ENCODE measurements around the gene CDC20.

The CDC20 gene

DNA sequence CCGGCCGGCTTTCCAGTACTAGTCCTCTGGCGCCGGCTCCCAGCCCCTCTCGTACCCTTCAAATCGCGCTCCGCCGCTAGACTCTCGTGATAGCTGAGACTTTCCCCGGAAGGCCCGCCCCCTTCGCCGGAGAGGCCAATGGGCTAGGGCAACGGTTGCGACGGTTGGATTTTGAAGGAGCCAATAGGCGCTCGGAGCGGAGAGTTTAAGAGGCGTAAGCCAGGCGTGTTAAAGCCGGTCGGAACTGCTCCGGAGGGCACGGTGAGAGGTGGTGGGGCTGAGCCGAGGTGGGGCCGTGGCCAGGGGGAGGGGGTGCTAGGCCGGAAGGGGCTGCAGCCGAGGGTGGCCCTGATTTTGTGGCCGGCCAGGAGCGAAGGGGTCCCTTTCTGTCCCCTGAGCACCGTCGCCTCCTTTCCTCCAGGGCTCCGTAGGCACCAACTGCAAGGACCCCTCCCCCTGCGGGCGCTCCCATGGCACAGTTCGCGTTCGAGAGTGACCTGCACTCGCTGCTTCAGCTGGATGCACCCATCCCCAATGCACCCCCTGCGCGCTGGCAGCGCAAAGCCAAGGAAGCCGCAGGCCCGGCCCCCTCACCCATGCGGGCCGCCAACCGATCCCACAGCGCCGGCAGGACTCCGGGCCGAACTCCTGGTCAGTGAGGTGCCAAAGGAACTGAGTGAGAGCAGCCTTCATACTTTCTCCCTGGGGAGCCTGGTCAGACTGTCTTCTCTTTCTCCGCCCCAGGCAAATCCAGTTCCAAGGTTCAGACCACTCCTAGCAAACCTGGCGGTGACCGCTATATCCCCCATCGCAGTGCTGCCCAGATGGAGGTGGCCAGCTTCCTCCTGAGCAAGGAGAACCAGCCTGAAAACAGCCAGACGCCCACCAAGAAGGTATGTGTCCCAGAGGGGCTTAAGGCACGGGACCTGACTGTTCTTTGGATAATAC, at the start of gene CDC20:
Gene CDC20 (plus strand): TSS at position 236 of the 948 bp plus-strand sequence. CDS start 235 bp downstream, at position 471.
- peak; percentile 98 for DNase-seq

DNA sequence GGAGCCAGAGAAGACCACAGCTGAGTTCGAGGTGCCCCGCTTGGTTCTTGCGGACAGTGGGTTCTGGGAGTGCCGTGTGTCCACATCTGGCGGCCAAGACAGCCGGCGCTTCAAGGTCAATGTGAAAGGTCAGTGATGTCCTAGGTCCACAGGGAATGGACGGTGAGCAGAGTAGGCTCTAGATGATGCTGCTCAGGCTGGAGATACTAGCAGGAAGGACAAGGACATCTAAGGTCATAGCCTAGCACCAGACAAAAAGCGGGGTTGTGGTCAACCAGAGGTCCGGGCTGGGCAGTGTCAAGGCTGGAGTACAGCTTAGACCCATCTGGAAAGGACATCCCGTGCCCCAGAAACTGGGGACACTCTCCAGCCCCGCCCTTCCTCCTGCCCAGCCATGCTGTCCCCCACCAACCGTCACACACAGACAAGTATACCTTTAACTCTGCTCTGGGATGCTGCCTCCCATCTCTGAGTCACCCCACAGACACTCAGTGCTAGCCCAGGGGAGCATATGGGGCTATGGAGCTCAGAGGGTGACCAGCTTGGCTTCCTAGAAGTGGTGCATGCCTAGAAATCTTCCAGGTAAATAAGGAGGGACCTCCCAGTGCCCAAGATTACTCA, 49.3 kb upstream of the CDC20 start:
- no peak for DNase-seq

GRCh38 chr1:43311521-43311920, 47.3 kb upstream of the CDC20 start:
- DNase-seq = no peak

GRCh38 chr1:43312212-43312623, 46.6 kb upstream of the CDC20 start:
- DNase-seq = no peak

- no peak for DNase-seq
Observed at GRCh38 chr1:43312663-43313515, 45.9 kb upstream of the CDC20 start.

DNA sequence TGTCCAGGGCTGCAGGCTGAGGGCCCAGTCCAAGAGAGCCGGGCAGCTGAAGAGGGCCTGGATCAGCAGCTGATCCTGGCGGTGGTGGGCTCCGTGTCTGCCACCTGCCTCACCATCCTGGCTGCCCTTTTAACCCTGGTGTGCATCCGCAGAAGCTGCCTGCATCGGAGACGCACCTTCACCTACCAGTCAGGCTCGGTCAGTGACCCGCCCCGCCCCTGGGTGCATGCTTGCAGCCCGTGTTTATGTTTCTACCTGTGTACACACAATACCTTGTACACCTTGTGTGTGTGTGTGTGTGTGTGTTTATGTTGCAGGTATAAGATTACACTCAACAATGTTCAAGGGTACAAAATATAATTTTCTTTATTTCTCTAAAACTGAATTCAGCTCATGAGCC, 45.0 kb upstream of the CDC20 start:
- DNase-seq = no peak

- no peak for DNase-seq
Observed at GRCh38 chr1:43314233-43314632, 44.5 kb upstream of the CDC20 start.

DNA sequence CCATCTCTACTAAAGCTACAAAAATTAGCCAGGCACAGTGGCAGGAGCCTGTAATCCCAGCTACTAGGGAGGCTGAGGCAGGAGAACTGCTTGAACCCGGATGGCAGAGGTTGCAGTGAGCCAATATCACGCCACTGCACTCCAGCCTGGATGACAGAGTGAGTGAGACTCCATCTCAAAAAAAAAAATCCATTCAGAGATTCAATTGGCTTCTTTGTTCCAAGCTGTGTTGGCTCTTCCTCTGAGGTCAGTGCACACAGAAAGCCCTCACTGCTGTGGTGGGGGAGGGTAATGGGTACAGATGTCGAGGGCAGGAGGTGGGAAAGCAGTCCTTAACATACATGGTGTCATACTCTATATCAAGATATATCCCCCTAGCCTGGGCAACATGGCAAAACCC, 43.3 kb upstream of the CDC20 start:
- no peak for DNase-seq

- DNase-seq = no peak
Observed at GRCh38 chr1:43315963-43316737, 42.6 kb upstream of the CDC20 start.

DNA sequence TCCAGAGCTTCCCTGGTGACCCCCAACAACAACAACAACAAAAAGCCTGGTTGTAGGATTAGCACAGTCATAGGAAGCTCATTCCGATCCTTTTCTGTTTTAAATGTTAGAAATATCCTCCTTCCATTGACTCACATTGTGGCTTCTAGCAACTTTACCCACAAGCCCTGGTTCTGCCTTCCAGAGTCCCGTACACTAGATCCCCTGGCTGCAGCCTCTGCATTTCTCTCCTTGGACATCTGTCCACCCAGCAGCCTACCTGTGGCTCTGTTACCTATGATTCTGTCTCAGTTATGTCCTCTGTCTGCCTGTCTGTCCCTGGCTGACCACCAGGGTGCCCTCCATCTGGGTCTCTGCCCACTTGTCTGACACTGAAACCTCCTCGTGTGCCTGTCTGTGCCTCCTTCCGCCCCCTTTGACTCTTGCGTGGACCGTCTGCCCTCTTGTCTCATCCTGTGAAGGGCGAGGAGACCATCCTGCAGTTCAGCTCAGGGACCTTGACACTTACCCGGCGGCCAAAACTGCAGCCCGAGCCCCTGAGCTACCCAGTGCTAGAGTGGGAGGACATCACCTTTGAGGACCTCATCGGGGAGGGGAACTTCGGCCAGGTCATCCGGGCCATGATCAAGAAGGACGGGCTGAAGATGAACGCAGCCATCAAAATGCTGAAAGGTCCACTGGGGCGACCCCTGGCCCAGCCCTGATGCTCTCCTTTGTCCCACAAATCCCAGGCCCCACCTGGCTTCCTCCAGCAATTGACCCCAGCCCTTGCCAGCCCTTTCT, 41.9 kb upstream of the CDC20 start:
- DNase-seq = no peak

DNA sequence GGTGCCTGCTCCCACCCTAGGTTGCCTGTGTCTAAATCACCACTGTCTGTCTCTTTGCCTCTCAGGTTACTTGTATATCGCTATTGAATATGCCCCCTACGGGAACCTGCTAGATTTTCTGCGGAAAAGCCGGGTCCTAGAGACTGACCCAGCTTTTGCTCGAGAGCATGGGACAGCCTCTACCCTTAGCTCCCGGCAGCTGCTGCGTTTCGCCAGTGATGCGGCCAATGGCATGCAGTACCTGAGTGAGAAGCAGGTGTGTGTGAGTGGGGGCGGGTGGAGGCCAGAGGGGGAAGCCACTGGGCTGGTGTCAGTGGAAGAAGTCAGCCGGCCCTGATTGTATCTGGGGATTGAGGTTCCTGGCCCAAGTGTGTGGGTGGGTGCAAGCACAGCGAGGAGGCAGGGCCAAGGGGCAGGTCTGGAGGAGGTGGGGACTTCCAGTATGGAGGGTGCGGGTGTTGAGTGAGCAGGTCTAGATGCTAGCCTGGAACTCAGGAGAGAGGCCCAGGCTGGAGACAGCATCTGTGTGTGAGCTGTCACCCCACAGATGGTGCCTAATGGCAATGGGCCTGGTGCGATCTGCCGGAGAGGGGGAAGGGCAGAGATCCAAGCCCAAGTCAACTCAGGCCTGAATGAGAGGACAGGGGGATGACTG, 40.8 kb upstream of the CDC20 start:
- no peak for DNase-seq

- DNase-seq = no peak
Observed at GRCh38 chr1:43318831-43319230, 40.0 kb upstream of the CDC20 start.

DNA sequence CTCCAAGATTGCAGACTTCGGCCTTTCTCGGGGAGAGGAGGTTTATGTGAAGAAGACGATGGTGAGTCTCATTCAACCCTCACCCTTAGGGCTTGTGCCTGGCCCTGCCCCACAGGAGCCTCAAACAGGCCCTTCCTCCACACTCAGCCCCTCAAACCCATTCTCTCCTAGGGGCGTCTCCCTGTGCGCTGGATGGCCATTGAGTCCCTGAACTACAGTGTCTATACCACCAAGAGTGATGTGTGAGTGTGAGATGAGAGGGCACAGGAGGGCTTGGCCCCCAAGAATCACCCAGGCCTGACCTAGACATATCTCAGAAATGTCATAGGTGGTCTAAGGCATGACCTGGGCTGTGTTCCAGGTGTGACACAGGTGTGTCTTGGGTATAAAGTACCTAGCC, 39.5 kb upstream of the CDC20 start:
- DNase-seq = no peak

GRCh38 chr1:43319766-43320165, 39.0 kb upstream of the CDC20 start:
- DNase-seq = no peak

DNA sequence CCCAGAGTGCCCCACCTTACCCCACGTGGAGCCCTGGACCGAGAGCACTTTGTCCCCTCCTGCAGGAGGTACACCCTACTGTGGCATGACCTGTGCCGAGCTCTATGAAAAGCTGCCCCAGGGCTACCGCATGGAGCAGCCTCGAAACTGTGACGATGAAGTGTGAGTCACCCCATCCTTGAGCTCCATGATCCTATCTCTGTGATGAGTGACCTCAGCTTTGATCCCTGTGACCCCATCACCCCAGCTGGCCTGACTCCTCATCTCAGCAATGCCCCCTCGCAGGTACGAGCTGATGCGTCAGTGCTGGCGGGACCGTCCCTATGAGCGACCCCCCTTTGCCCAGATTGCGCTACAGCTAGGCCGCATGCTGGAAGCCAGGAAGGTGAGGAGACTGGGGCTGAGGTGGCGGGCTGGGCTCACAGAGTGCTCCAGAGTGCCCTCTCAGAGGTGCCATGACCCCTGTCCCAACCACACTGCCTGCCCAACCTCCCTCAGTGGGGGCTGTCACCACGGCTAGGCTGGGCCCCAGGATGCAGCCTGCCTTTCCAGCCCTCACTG, 37.4 kb upstream of the CDC20 start:
- no peak for DNase-seq

DNA sequence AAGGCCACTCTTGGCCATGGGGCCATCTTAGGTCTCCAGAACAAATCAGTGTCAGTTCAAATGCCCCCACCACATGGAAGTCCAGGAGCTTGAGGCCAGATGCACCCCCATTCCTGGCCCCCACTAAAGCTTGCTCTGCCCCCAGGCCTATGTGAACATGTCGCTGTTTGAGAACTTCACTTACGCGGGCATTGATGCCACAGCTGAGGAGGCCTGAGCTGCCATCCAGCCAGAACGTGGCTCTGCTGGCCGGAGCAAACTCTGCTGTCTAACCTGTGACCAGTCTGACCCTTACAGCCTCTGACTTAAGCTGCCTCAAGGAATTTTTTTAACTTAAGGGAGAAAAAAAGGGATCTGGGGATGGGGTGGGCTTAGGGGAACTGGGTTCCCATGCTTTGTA, 36.3 kb upstream of the CDC20 start:
- DNase-seq = no peak

GRCh38 chr1:43324810-43325209, 34.0 kb upstream of the CDC20 start:
- DNase-seq = no peak

DNA sequence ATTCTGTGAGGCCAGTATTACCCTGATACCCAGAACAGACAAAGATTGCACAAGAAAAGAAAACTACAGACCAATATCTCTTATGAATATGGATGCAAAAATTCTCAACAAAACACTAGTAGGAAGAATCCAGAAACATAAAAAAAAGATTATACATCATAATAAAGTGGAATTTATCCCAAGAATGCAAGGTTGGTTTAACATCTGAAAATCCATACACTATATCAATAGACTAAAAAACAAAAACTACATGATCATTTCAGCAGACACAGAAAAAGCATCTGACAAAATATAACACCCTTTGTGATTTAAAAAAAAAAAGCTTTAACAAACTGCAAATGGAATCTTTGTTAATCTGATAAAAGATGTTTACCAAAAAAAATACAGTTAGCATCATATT, 33.4 kb upstream of the CDC20 start:
- no peak for DNase-seq

DNA sequence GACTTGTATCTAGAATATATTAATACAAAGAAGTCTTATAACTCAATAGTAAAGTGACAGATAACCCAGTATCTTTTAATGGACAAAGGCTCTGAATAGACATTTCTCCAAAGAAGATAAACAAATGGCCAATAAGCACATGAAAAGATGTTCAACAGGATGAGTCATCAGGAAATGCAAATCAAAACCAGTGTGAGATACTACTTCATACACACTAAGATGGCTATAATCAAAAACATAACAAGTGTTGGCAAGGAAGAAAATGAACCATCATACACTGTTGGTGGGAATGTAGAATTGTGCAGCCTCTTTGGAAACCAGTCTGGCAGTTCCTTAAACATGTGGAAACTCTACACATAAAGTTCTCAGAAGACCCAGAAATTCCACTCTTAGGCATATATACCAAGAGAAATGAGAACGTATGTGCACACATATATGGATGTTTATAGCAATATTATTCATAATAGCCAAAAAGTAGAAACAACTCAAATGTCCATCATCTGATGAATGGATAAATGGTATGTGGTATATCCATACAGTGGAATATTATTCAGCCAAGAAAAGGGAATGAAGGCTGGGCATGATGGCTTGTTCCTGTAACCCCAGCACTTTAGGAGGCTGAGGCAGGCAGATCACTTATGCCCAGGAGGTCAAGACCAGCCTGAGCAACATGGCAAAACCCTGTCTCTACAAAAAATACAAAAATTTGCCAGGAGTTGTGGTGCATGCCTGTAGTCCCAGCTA, 31.1 kb upstream of the CDC20 start:
- DNase-seq = peak; percentile 36
